ENCODE measurements around the gene TMEM63B. TPM values are rescaled to one million over a fixed set of nuclear protein-coding genes. Genes with fewer than 3 reads are reported as not detected.

The TMEM63B gene
- total RNA-seq (10 to 100 TPM; 36.2 to 52.9 (median 43.0) TPM), polyA plus RNA-seq (10 to 100 TPM; 26.2 to 37.0 TPM)
- long read RNA-seq, donor 1, partial matches to known transcripts: 10 of 12 reads
- long read RNA-seq, donor 1, other reads (novel, unspliced or antisense): 2 of 12 reads
- long read RNA-seq, donor 2, partial matches to known transcripts: 14 of 18 reads
- long read RNA-seq, donor 2, other reads (novel, unspliced or antisense): 4 of 18 reads
- long read RNA-seq, donor 3, partial matches to known transcripts: 15 of 23 reads
- long read RNA-seq, donor 3, other reads (novel, unspliced or antisense): 6 of 23 reads

DNA sequence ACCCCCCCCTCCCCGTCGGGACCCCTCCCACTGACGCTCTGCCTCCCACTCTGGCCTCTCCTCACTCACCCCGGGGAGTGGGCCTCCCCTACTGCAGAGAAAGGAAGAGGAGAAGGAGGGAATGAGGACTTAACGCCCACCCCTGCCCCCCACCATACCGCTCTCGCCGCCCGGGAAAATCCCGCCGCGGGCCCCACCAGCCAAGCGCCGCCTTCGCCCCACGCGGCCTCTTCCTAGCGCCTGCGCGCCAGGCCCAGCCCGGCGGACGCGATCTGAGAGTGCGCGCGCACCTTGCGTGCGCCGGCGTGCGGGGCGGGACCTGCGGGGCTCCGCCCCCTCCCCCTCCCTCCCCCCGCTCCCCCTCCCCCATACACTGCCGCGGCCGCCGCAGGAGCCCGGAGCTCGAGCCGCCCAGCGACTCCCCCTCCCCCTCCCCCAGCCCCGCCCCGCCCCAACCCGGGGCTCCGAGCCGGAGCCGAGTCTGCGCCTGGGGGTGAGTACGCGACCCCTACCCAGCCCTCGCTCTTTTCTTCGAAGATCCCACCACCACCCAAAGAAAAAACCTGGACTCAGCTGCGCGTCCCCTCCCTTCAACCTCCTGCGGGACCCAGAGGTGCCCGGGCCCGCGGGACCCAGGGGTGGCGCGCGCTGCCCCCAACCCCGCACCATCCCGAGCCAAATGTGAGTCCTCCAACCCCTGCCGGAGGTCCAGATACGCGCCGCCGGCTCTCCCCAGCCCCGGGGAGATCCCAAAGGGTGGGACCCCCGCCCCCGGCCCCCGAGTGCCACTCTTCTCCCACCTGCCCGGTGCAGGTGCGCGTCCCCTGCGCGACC is at the start of gene TMEM63B, which contains the start of gene MRPL14:
TSS of gene TMEM63B (plus strand) at position 369 of the 834 bp plus-strand sequence. CDS start 7,031 bp downstream, outside the sequence.
TSS of gene MRPL14 (minus strand) at position 267 of the 834 bp plus-strand sequence. CDS start 10,841 bp downstream, outside the sequence.
- TF ChIP-seq POLR2A (IDR thresholded peaks at IDR 0.05): peak in 1 of 2 donors; percentile 64
- TF ChIP-seq, protein P1, sequence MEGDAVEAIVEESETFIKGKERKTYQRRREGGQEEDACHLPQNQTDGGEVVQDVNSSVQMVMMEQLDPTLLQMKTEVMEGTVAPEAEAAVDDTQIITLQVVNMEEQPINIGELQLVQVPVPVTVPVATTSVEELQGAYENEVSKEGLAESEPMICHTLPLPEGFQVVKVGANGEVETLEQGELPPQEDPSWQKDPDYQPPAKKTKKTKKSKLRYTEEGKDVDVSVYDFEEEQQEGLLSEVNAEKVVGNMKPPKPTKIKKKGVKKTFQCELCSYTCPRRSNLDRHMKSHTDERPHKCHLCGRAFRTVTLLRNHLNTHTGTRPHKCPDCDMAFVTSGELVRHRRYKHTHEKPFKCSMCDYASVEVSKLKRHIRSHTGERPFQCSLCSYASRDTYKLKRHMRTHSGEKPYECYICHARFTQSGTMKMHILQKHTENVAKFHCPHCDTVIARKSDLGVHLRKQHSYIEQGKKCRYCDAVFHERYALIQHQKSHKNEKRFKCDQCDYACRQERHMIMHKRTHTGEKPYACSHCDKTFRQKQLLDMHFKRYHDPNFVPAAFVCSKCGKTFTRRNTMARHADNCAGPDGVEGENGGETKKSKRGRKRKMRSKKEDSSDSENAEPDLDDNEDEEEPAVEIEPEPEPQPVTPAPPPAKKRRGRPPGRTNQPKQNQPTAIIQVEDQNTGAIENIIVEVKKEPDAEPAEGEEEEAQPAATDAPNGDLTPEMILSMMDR (IDR thresholded peaks at IDR 0.05): no peak
- H3K27me3 ChIP-seq: no peaks in the 10 kb centered on the region
- WGBS, 4 donors: 0 to 1% (median 0%) methylated on average over 8 to 78 of the region's 80 CpGs
- no peaks in the 10 kb centered on the region for H3K9me3 ChIP-seq
- H3K36me3 ChIP-seq: peaks cover 0 to 6% (median 0%) of the 10 kb centered on the region in 9 donors
- H3K27ac ChIP-seq: peak within 1 kb of the TSS; percentile 66 to 98 (median 92)
- peak; percentile 90 to 96 (median 92) for DNase-seq
- H3K4me1 ChIP-seq: peaks cover 5 to 70% (median 47%) of the 10 kb centered on the region in 12 donors
- peak; percentile 89 to 96 (median 95) for ATAC-seq
- H3K4me3 ChIP-seq: peak within 1 kb of the TSS; percentile 48 to 99 (median 96)
- intact Hi-C loops (cut with DNase I): loop anchor here in 1 of 10 donors (2.0 kb wide), 1 partner anchor 23 kb away; no protein-coding TSS in a partner anchor

GRCh38 chr6:44078219-44078826 is 49.0 kb upstream of the TMEM63B start:
- Histone ChIP-seq H3K36me3 (no peaks in the 10 kb centered on the region), H3K4me3 (no peak overlapping the region), H3K27me3 (peaks cover 0 to 10% (median 0%) of the 10 kb centered on the region in 9 donors), H3K27ac (no peak overlapping the region), H3K4me1 (peaks cover 9 to 54% (median 34%) of the 10 kb centered on the region in 12 donors), H3K9me3 (no peaks in the 10 kb centered on the region)
- peak in 1 of 5 donors; percentile 11 for DNase-seq
- TF ChIP-seq, protein P1 (IDR thresholded peaks at IDR 0.05): no peak
- no peak for TF ChIP-seq POLR2A (IDR thresholded peaks at IDR 0.05)
- 90 to 98% (median 95%) methylated on average over 6 of the region's 6 CpGs for WGBS, 4 donors
- intact Hi-C loops (cut with DNase I): loop anchor here (1.0 to 10.0 kb wide), 15 partner anchors 66 to 474 kb away; no protein-coding TSS in a partner anchor
- ATAC-seq: no peak

- 16 to 23% (median 21%) methylated on average over 8 of the region's 8 CpGs for WGBS, 4 donors
- intact Hi-C loops (cut with DNase I): loop anchor here (1.0 to 10.0 kb wide), 18 partner anchors 67 to 474 kb away; no protein-coding TSS in a partner anchor
- Histone ChIP-seq H3K27ac (no peak overlapping the region), H3K36me3 (no peaks in the 10 kb centered on the region), H3K9me3 (no peaks in the 10 kb centered on the region), H3K27me3 (peaks cover 0 to 10% (median 0%) of the 10 kb centered on the region in 9 donors), H3K4me3 (no peak overlapping the region), H3K4me1 (peaks cover 7 to 53% (median 28%) of the 10 kb centered on the region in 12 donors)
- peak in 4 of 5 donors; percentile 60 to 72 (median 64) for DNase-seq
- TF ChIP-seq, protein P1 (IDR thresholded peaks at IDR 0.05): peak; percentile 79 to 95 (median 92)
- TF ChIP-seq POLR2A (IDR thresholded peaks at IDR 0.05): no peak
- peak; percentile 27 to 47 (median 34) for ATAC-seq
Measured at GRCh38 chr6:44078827-44079671, 48.3 kb upstream of the TMEM63B start.

All from heart left ventricle (tissue), 16 donors.